Parathyroid adenoma (tissue), 2 donors: ENCODE data around the gene EXOC4.

ENCODE experiments used
- H2AFZ ChIP-seq: fragments of 300-600 bp; sonication (generic); one replicate; pipeline ENCODE4 v1.7.0; 2017; ENCODE audit warnings: antibody characterized with exemption, mild to moderate bottlenecking
- H3K27ac ChIP-seq: fragments of 300-600 bp; sonication (generic); one replicate; pipeline ENCODE4 v1.7.0; 2017
- H3K27me3 ChIP-seq: fragments of 300-600 bp; sonication (generic); one replicate; pipeline ENCODE4 v1.7.0; 2017; ENCODE audit warnings: low read length; ENCODE audit not compliant: control insufficient read depth, insufficient read depth
- H3K36me3 ChIP-seq: fragments of 300-600 bp; sonication (generic); one replicate; pipeline ENCODE4 v1.7.0; 2017; ENCODE audit warnings: low read length; ENCODE audit not compliant: control insufficient read depth, insufficient read depth
- H3K4me1 ChIP-seq: fragments of 300-600 bp; sonication (generic); one replicate; pipeline ENCODE4 v1.7.0; 2017; ENCODE audit warnings: control low read depth
- H3K4me2 ChIP-seq: fragments of 300-600 bp; sonication (generic); one replicate; pipeline ENCODE4 v1.7.0; 2017; ENCODE audit warnings: low read length
- H3K4me3 ChIP-seq: fragments of 300-600 bp; sonication (generic); one replicate; pipeline ENCODE4 v1.7.0; 2017; ENCODE audit warnings: low read depth, low read length
- H3K79me2 ChIP-seq: fragments of 300-600 bp; sonication (generic); one replicate; pipeline ENCODE4 v1.7.0; 2017; ENCODE audit warnings: control low read depth
- H3K9ac ChIP-seq: fragments of 300-600 bp; sonication (generic); one replicate; pipeline ENCODE4 v1.7.0; 2017; ENCODE audit warnings: mild to moderate bottlenecking
- H3K9me3 ChIP-seq: fragments of 300-600 bp; sonication (generic); one replicate; pipeline ENCODE4 v1.7.0; 2017; ENCODE audit warnings: low read length; ENCODE audit not compliant: control insufficient read depth
- CTCF ChIP-seq: fragments of 300-600 bp; sonication (generic); IDR thresholded peaks from one replicate; pipeline ENCODE4 v1.7.0; 2017; ENCODE audit warnings: antibody characterized with exemption, mild to moderate bottlenecking
- donor health status: primary hyperparathyroidism.

Gene EXOC4

DNA sequence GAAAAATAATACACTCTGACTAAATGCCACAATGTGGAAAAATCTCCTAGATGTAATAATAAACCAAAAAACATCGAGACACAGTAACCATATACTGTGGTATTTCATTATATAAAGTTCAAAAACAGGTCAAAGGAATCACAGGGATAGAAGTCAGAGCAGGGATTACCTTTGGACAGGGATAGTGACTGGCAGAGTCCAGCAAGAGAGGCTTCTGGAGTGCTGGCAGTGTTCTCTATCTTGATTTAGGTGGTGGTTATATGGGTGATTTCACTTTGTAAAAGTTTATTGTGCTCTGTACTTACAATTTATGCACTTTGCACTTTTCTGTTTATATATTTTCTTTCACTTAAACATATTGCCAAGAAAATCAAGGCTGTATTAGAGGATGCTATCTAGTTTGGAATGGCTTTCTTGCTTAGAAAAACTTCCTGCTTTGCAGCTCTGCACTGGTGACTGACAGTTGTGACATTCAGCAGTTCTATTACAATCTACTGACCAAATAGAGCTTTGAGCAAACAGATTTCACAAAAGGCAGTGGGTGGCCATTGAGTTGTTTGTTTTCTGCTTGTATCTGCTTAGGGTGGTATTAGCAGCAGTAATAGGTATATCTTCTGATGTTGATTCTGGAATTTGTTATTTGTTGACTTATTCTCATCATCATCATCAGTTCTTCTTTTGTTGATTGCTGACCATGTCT is 610.6 kb downstream of the EXOC4 start:
- H3K4me3 ChIP-seq: no peak overlapping the region
- H3K4me2 ChIP-seq: no peak overlapping the region
- no peak for TF ChIP-seq CTCF
- H3K27me3 ChIP-seq: no peaks in the 10 kb centered on the region
- no peak overlapping the region for H3K9ac ChIP-seq
- peaks cover 38% of the 10 kb centered on the region for H3K4me1 ChIP-seq
- H3K36me3 ChIP-seq: no peaks in the 10 kb centered on the region
- no peak overlapping the region for H3K27ac ChIP-seq
- H3K9me3 ChIP-seq: no peaks in the 10 kb centered on the region
- no peaks in the 10 kb centered on the region for H3K79me2 ChIP-seq
- no peak overlapping the region for H2AFZ ChIP-seq

GRCh38 chr7:133869556-133869955 is 616.7 kb downstream of the EXOC4 start:
- Histone ChIP-seq H3K9me3 (no peaks in the 10 kb centered on the region), H3K4me2 (no peak overlapping the region), H3K4me1 (peaks cover 3% of the 10 kb centered on the region), H3K36me3 (no peaks in the 10 kb centered on the region), H3K9ac (no peak overlapping the region), H3K4me3 (no peak overlapping the region), H2AFZ (no peak overlapping the region), H3K27me3 (no peaks in the 10 kb centered on the region), H3K27ac (no peak overlapping the region), H3K79me2 (no peaks in the 10 kb centered on the region)
- no peak for TF ChIP-seq CTCF

DNA sequence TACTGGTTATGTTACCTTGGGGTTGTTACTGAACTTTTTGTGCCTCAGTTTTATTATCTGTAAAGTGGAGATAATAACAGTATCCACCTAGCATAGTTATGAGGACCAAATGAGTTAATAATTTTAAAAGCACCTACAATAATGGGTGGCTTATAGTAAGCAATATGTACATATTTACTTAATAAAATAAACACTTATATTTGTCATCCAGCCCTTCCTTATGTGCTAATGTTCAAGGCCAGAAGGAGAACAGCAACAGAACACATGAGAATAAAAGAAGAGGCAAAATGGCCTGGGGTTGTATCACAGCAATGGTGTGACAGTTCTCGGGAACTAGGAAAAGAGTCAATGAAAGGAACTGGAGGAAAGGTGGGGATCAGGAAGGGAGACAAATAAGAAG is 618.9 kb downstream of the EXOC4 start:
- Histone ChIP-seq H3K9me3 (no peaks in the 10 kb centered on the region), H3K4me3 (no peak overlapping the region), H3K27me3 (no peaks in the 10 kb centered on the region), H3K36me3 (no peaks in the 10 kb centered on the region), H3K9ac (no peak overlapping the region), H3K4me2 (no peak overlapping the region), H3K27ac (no peak overlapping the region), H3K79me2 (no peaks in the 10 kb centered on the region), H3K4me1 (peaks cover 3% of the 10 kb centered on the region), H2AFZ (no peak overlapping the region)
- TF ChIP-seq CTCF: no peak

DNA sequence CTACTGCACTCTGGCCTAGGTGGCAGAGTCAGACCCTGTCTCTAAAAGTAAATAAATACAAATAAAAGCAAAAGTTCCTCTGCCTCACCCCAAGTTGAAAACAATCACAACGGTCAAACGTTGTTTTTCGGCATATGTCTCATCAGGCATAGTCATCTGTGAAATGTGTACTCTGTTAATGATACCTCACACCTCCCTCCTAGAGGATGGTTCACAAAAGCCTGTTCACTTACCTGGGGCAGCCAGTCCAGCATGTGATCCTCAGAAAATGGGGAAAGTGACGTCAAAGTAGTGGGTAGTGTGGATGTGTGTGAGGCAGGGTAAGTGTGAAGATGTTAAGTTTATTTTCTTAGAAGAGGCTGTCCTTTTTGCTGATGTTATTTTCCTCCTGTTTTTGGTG is 620.3 kb downstream of the EXOC4 start:
- H3K36me3 ChIP-seq: no peaks in the 10 kb centered on the region
- H3K9ac ChIP-seq: no peak overlapping the region
- H3K27ac ChIP-seq: no peak overlapping the region
- H2AFZ ChIP-seq: no peak overlapping the region
- H3K79me2 ChIP-seq: no peaks in the 10 kb centered on the region
- H3K27me3 ChIP-seq: no peaks in the 10 kb centered on the region
- no peaks in the 10 kb centered on the region for H3K9me3 ChIP-seq
- H3K4me2 ChIP-seq: no peak overlapping the region
- no peaks in the 10 kb centered on the region for H3K4me1 ChIP-seq
- no peak for TF ChIP-seq CTCF
- H3K4me3 ChIP-seq: no peak overlapping the region

- no peaks in the 10 kb centered on the region for H3K4me1 ChIP-seq
- H3K79me2 ChIP-seq: no peaks in the 10 kb centered on the region
- no peaks in the 10 kb centered on the region for H3K27me3 ChIP-seq
- H3K9ac ChIP-seq: no peak overlapping the region
- H3K4me3 ChIP-seq: no peak overlapping the region
- H3K36me3 ChIP-seq: no peaks in the 10 kb centered on the region
- no peak overlapping the region for H3K27ac ChIP-seq
- TF ChIP-seq CTCF: no peak
- H3K4me2 ChIP-seq: no peak overlapping the region
- H3K9me3 ChIP-seq: no peaks in the 10 kb centered on the region
- no peak overlapping the region for H2AFZ ChIP-seq
These were observed 620.8 kb downstream of the EXOC4 start for GRCh38 chr7:133873631-133874030.
